Measurements from ENCODE around the gene PDS5A.
"Not testable (repeated sequence)": the region's sequence is repeated elsewhere in the genome, so short reads cannot be mapped to it uniquely, and the experiment has no call there.

Gene PDS5A

GRCh38 chr4:39852636-39853035 is 125.1 kb downstream of the PDS5A start:
- Mint-ChIP-seq H3K9me3 (peaks cover 13% of the 10 kb centered on the region), H3K4me1 (ENCODE audit: low read depth) (peaks cover 13% of the 10 kb centered on the region), H3K36me3 (ENCODE audit: low read depth) (peaks cover 41% of the 10 kb centered on the region), H3K27me3 (ENCODE audit: low read depth) (no peaks in the 10 kb centered on the region), H3K4me3 (no peak overlapping the region), H3K27ac (peak overlapping the region; percentile 7)

GRCh38 chr4:39850727-39851126 is 127.0 kb downstream of the PDS5A start:
- peaks cover 8% of the 10 kb centered on the region for H3K4me1 Mint-ChIP-seq (ENCODE audit: low read depth)
- no peak overlapping the region for H3K4me3 Mint-ChIP-seq
- peaks cover 25% of the 10 kb centered on the region for H3K36me3 Mint-ChIP-seq (ENCODE audit: low read depth)
- H3K27me3 Mint-ChIP-seq (ENCODE audit: low read depth) = no peaks in the 10 kb centered on the region
- H3K9me3 Mint-ChIP-seq = peaks cover 8% of the 10 kb centered on the region
- no peak overlapping the region for H3K27ac Mint-ChIP-seq

GRCh38 chr4:39846705-39847104 is 131.0 kb downstream of the PDS5A start:
- H3K27me3 Mint-ChIP-seq (ENCODE audit: low read depth) = no peaks in the 10 kb centered on the region
- peaks cover 12% of the 10 kb centered on the region for H3K36me3 Mint-ChIP-seq (ENCODE audit: low read depth)
- no peaks in the 10 kb centered on the region for H3K9me3 Mint-ChIP-seq
- no peak overlapping the region for H3K27ac Mint-ChIP-seq
- no peak overlapping the region for H3K4me3 Mint-ChIP-seq
- H3K4me1 Mint-ChIP-seq (ENCODE audit: low read depth) = no peaks in the 10 kb centered on the region

- no peak overlapping the region for H3K4me3 Mint-ChIP-seq
- peaks cover 16% of the 10 kb centered on the region for H3K36me3 Mint-ChIP-seq (ENCODE audit: low read depth)
- no peak overlapping the region for H3K27ac Mint-ChIP-seq
- H3K4me1 Mint-ChIP-seq (ENCODE audit: low read depth) = no peaks in the 10 kb centered on the region
- H3K9me3 Mint-ChIP-seq = no peaks in the 10 kb centered on the region
- H3K27me3 Mint-ChIP-seq (ENCODE audit: low read depth) = no peaks in the 10 kb centered on the region
These were observed 131.6 kb downstream of the PDS5A start for GRCh38 chr4:39846120-39846519.

- no peaks in the 10 kb centered on the region for H3K9me3 Mint-ChIP-seq
- H3K4me3 Mint-ChIP-seq = no peak overlapping the region
- no peaks in the 10 kb centered on the region for H3K4me1 Mint-ChIP-seq (ENCODE audit: low read depth)
- H3K27me3 Mint-ChIP-seq (ENCODE audit: low read depth) = no peaks in the 10 kb centered on the region
- H3K27ac Mint-ChIP-seq = no peak overlapping the region
- H3K36me3 Mint-ChIP-seq (ENCODE audit: low read depth) = peaks cover 34% of the 10 kb centered on the region
These were observed 135.8 kb downstream of the PDS5A start for GRCh38 chr4:39841894-39842293.

GRCh38 chr4:39840516-39840915 is 137.2 kb downstream of the PDS5A start:
- H3K36me3 Mint-ChIP-seq (ENCODE audit: low read depth) = peaks cover 41% of the 10 kb centered on the region
- H3K27ac Mint-ChIP-seq; H3K4me1 Mint-ChIP-seq (ENCODE audit: low read depth): not testable (repeated sequence)

GRCh38 chr4:39840027-39840426 is 137.7 kb downstream of the PDS5A start:
- no peak overlapping the region for H3K4me3 Mint-ChIP-seq
- no peaks in the 10 kb centered on the region for H3K27me3 Mint-ChIP-seq (ENCODE audit: low read depth)
- H3K4me1 Mint-ChIP-seq (ENCODE audit: low read depth) = no peaks in the 10 kb centered on the region
- no peak overlapping the region for H3K27ac Mint-ChIP-seq
- no peaks in the 10 kb centered on the region for H3K9me3 Mint-ChIP-seq
- H3K36me3 Mint-ChIP-seq (ENCODE audit: low read depth) = peaks cover 45% of the 10 kb centered on the region

More at GRCh38 chr4:39840516-39840915, 137.2 kb downstream of the PDS5A start:
- H3K4me3 Mint-ChIP-seq; H3K9me3 Mint-ChIP-seq; H3K27me3 Mint-ChIP-seq (ENCODE audit: low read depth): not testable (repeated sequence)

- not testable (repeated sequence) for H3K27ac Mint-ChIP-seq; H3K27me3 Mint-ChIP-seq (ENCODE audit: low read depth); H3K9me3 Mint-ChIP-seq; H3K4me1 Mint-ChIP-seq (ENCODE audit: low read depth); H3K4me3 Mint-ChIP-seq
- H3K36me3 Mint-ChIP-seq (ENCODE audit: low read depth) = peaks cover 54% of the 10 kb centered on the region
These were observed 139.3 kb downstream of the PDS5A start for GRCh38 chr4:39838431-39838830.

GRCh38 chr4:39834269-39834668 is 143.4 kb downstream of the PDS5A start:
- Mint-ChIP-seq H3K27ac (no peak overlapping the region), H3K9me3 (no peaks in the 10 kb centered on the region), H3K4me3 (no peak overlapping the region), H3K4me1 (ENCODE audit: low read depth) (no peaks in the 10 kb centered on the region), H3K27me3 (ENCODE audit: low read depth) (no peaks in the 10 kb centered on the region), H3K36me3 (ENCODE audit: low read depth) (peaks cover 48% of the 10 kb centered on the region)

GRCh38 chr4:39825741-39826231 is 151.9 kb downstream of the PDS5A start:
- Mint-ChIP-seq H3K27ac (no peak overlapping the region), H3K9me3 (no peaks in the 10 kb centered on the region), H3K4me1 (ENCODE audit: low read depth) (peaks cover 2% of the 10 kb centered on the region), H3K36me3 (ENCODE audit: low read depth) (peaks cover 20% of the 10 kb centered on the region), H3K27me3 (ENCODE audit: low read depth) (no peaks in the 10 kb centered on the region), H3K4me3 (no peak overlapping the region)

- H3K9me3 Mint-ChIP-seq = no peaks in the 10 kb centered on the region
- H3K4me1 Mint-ChIP-seq (ENCODE audit: low read depth) = peaks cover 2% of the 10 kb centered on the region
- H3K27me3 Mint-ChIP-seq (ENCODE audit: low read depth) = no peaks in the 10 kb centered on the region
- no peak overlapping the region for H3K4me3 Mint-ChIP-seq
- no peak overlapping the region for H3K27ac Mint-ChIP-seq
- H3K36me3 Mint-ChIP-seq (ENCODE audit: low read depth) = peaks cover 17% of the 10 kb centered on the region
These were observed 152.6 kb downstream of the PDS5A start for GRCh38 chr4:39825090-39825489.

- Mint-ChIP-seq H3K36me3 (ENCODE audit: low read depth) (peaks cover 10% of the 10 kb centered on the region), H3K4me3 (no peak overlapping the region), H3K9me3 (no peaks in the 10 kb centered on the region), H3K4me1 (ENCODE audit: low read depth) (peaks cover 2% of the 10 kb centered on the region), H3K27me3 (ENCODE audit: low read depth) (no peaks in the 10 kb centered on the region), H3K27ac (no peak overlapping the region)
These were observed 154.5 kb downstream of the PDS5A start for GRCh38 chr4:39823191-39823590.

GRCh38 chr4:39822662-39823061 is 155.0 kb downstream of the PDS5A start:
- Mint-ChIP-seq H3K9me3 (no peaks in the 10 kb centered on the region), H3K4me1 (ENCODE audit: low read depth) (peaks cover 2% of the 10 kb centered on the region), H3K27ac (no peak overlapping the region), H3K4me3 (no peak overlapping the region), H3K36me3 (ENCODE audit: low read depth) (peaks cover 7% of the 10 kb centered on the region), H3K27me3 (ENCODE audit: low read depth) (no peaks in the 10 kb centered on the region)

GRCh38 chr4:39821951-39822350 is 155.8 kb downstream of the PDS5A start:
- no peaks in the 10 kb centered on the region for H3K27me3 Mint-ChIP-seq (ENCODE audit: low read depth)
- no peaks in the 10 kb centered on the region for H3K9me3 Mint-ChIP-seq
- peaks cover 2% of the 10 kb centered on the region for H3K4me1 Mint-ChIP-seq (ENCODE audit: low read depth)
- peaks cover 5% of the 10 kb centered on the region for H3K36me3 Mint-ChIP-seq (ENCODE audit: low read depth)
- H3K27ac Mint-ChIP-seq = no peak overlapping the region
- no peak overlapping the region for H3K4me3 Mint-ChIP-seq

- H3K9me3 Mint-ChIP-seq = no peaks in the 10 kb centered on the region
- no peaks in the 10 kb centered on the region for H3K27me3 Mint-ChIP-seq (ENCODE audit: low read depth)
- H3K27ac Mint-ChIP-seq = no peak overlapping the region
- H3K36me3 Mint-ChIP-seq (ENCODE audit: low read depth) = peaks cover 3% of the 10 kb centered on the region
- H3K4me1 Mint-ChIP-seq (ENCODE audit: low read depth) = no peaks in the 10 kb centered on the region
- no peak overlapping the region for H3K4me3 Mint-ChIP-seq
These were observed 157.5 kb downstream of the PDS5A start for GRCh38 chr4:39820186-39820585.

GRCh38 chr4:39818646-39819045 is 159.1 kb downstream of the PDS5A start:
- no peak overlapping the region for H3K4me3 Mint-ChIP-seq
- no peaks in the 10 kb centered on the region for H3K9me3 Mint-ChIP-seq
- no peaks in the 10 kb centered on the region for H3K27me3 Mint-ChIP-seq (ENCODE audit: low read depth)
- no peaks in the 10 kb centered on the region for H3K4me1 Mint-ChIP-seq (ENCODE audit: low read depth)
- no peaks in the 10 kb centered on the region for H3K36me3 Mint-ChIP-seq (ENCODE audit: low read depth)
- no peak overlapping the region for H3K27ac Mint-ChIP-seq
